Esophagus squamous epithelium (tissue), 4 donors: ENCODE measurements around the gene DHRS13.

ENCODE experiments used
- CTCF ChIP-seq, 6 experiments: fragments of 450-650 bp in 4 of 6; fragments of 200-600 bp in 2 of 6; sonication (generic) in 2 of 6; IDR thresholded peaks; one replicate each; pipeline ENCODE4 v1.5.1; 2016 to 2019; ENCODE audit warnings: antibody characterized with exemption in 6 of 6, mild to moderate bottlenecking in 4 of 6, moderate library complexity in 4 of 6
- POLR2A ChIP-seq, 4 donors: fragments of 450-650 bp; IDR thresholded peaks; one replicate each; pipeline ENCODE4 v1.6.1; 2017; ENCODE audit warnings: antibody characterized with exemption in 4 of 4, mild to moderate bottlenecking in 4 of 4, moderate library complexity in 3 of 4

GRCh38 chr17:28948342-28948741, 45.5 kb upstream of the DHRS13 start:
- TF ChIP-seq POLR2A (IDR thresholded peaks at IDR 0.05) (no peak), CTCF (IDR thresholded peaks at IDR 0.05) (no peak)
